GM06990 (cell line): ENCODE data around the gene PHETA1.

Experiments used
- DNase-seq: peaks from one replicate; pipeline ENCODE4 v3.0.0-alpha.2; 2011; ENCODE audit not compliant: insufficient read length; ENCODE audit errors: extremely low read depth
- H3K27me3 ChIP-seq: replicated peaks from 2 replicates; pipeline ENCODE4 v1.6.0; 2011; ENCODE audit warnings: low read length; ENCODE audit not compliant: control insufficient read depth, insufficient read depth
- H3K36me3 ChIP-seq: 2 replicates; pipeline ENCODE4 v1.5.1; 2011; ENCODE audit warnings: low read length; ENCODE audit not compliant: control insufficient read depth, insufficient read depth
- H3K4me3 ChIP-seq: replicated peaks from 2 replicates; pipeline ENCODE4 v1.5.1; 2011; ENCODE audit warnings: low read depth, mild to moderate bottlenecking, control low read depth, low read length
- TF ChIP-seq, protein P1 (sequence below): IDR thresholded peaks from 2 replicates; pipeline ENCODE4 v1.5.1; 2011; ENCODE audit warnings: low read length, control low read depth, mild to moderate bottlenecking, inconsistent platforms; ENCODE audit not compliant: insufficient read depth, poor library complexity, severe bottlenecking

The PHETA1 gene

DNA sequence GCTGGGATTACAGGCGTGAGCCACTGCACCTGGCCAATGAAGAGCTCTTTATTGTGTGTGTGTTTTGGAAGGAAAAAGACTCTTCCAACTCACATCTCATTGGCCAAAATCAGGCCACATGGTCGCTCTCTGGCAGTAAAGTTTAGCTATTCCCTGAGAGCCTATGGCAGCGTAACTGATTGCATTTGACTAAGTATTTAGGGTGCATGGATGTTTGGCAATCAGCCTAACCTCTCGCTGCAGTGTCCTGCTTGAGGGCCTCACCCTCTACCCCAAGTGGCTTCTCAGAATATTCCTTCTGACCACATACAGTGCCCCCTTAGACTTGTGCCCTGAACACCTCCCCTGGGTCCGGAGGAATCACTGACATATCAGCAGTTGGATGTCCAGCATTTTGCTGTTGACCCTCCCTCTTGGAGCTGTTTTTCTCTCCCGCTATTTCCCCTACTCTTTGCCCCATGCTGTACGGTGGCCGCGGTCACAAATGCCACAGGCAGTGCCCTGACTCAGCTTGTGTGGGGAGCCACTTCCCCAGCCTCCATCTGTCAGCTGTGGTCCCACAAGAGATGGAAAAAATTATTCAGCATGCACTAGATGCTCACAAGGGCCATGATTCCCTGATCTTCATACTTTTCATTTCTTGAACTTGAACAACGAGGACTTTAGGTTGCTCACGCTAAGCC, 9.5 kb downstream of the PHETA1 start:
- TF ChIP-seq, protein P1, sequence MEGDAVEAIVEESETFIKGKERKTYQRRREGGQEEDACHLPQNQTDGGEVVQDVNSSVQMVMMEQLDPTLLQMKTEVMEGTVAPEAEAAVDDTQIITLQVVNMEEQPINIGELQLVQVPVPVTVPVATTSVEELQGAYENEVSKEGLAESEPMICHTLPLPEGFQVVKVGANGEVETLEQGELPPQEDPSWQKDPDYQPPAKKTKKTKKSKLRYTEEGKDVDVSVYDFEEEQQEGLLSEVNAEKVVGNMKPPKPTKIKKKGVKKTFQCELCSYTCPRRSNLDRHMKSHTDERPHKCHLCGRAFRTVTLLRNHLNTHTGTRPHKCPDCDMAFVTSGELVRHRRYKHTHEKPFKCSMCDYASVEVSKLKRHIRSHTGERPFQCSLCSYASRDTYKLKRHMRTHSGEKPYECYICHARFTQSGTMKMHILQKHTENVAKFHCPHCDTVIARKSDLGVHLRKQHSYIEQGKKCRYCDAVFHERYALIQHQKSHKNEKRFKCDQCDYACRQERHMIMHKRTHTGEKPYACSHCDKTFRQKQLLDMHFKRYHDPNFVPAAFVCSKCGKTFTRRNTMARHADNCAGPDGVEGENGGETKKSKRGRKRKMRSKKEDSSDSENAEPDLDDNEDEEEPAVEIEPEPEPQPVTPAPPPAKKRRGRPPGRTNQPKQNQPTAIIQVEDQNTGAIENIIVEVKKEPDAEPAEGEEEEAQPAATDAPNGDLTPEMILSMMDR = no peak
- Histone ChIP-seq H3K4me3 (no peak overlapping the region), H3K36me3 (no peaks in the 10 kb centered on the region), H3K27me3 (no peaks in the 10 kb centered on the region)
- no peak for DNase-seq

DNA sequence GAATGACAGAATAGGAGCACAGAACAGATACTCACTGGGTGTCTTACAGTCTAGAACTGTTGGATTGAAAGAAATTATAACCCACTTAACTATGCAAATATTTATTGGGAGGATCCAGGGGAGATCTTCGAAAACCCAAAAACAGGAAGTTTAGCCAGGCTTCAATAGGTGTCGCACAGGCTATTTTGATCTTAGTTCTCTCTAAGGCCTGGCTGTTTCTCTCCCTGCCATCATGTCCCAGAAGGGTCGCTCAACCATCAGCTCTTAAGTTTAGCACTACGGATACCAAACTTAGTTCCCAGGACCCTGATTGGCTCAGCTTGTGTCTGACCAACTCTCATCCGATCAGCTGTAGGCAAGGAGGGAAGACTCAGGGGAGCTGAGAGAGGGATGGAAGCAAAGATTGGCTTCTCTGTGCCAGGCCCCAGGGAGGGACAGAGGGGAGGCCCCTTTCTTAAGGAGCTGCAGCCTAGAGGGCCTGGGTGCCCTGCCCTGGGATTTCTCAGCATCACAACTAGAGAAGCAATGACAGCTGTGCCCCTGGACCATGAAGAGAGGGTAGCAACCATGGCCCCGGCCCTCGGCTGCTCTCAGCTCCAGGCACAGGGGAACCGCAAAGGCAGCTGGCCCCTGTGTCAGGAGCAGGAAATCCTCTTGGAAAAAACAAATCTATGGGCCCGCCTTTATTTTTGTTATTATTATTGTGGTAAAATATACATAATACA, 13.5 kb downstream of the PHETA1 start:
- Histone ChIP-seq H3K36me3 (no peaks in the 10 kb centered on the region), H3K27me3 (no peaks in the 10 kb centered on the region), H3K4me3 (no peak overlapping the region)
- no peak for DNase-seq
- TF ChIP-seq, protein P1 = no peak

DNA sequence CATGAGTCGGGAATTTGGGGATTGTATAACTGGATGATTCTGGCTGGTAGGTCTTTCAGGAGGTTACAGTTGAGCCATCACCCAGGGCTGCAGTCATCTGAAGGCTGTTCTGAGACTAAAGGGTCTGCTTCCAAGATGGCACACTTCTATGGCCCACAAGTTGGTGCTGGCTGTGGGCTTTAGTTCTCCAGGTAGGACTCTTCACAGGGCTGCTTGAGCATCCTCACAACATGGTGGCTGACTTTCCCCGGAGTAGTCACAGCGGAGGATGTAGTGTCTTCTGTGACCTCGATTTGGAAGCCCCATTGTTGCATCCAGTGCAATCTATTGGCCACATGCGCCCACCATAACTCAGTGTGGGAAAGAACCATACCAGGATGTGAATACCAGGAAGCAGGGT, 14.4 kb downstream of the PHETA1 start:
- TF ChIP-seq, protein P1 = no peak
- H3K27me3 ChIP-seq = no peaks in the 10 kb centered on the region

DNA sequence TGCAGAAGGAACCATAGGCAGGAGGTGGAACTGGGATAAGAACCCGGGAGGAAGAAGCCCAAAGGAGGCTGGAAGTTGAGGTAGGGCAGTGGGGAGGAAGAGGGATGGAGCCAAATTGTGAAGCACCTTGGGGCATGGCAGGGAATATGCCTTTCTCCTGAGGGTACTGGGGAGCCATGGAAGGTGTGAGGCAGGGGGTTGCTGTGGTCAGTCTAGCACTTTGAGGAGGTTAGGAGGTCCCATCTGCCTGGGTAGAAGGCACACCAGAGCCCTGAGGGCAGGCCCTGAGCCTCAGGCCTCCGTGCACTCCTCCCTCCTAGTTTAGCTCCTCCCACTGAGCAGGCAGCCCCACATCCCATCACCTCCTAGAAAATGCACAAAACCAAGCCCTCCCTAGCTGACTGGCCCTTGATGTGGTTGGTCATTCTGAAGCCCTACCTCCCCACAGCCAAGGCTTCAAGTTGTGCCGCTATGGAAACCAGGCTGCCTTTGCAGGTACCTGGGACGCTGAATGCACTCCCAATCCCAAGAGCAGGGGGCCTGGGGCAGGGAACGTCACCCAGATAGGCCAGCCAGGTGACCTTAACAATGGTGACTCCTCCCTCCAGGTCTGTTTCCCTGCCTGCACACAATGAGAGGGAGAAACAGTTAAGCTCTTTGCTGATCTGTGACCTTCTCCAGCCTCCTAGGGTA, 15.1 kb downstream of the PHETA1 start:
- TF ChIP-seq, protein P1 = no peak
- Histone ChIP-seq H3K36me3 (no peaks in the 10 kb centered on the region), H3K27me3 (no peaks in the 10 kb centered on the region), H3K4me3 (no peak overlapping the region)
- no peak for DNase-seq

More for the DNA sequence above, 14.4 kb downstream of the PHETA1 start:
- no peak for DNase-seq
- H3K4me3 ChIP-seq = no peak overlapping the region
- no peaks in the 10 kb centered on the region for H3K36me3 ChIP-seq

DNA sequence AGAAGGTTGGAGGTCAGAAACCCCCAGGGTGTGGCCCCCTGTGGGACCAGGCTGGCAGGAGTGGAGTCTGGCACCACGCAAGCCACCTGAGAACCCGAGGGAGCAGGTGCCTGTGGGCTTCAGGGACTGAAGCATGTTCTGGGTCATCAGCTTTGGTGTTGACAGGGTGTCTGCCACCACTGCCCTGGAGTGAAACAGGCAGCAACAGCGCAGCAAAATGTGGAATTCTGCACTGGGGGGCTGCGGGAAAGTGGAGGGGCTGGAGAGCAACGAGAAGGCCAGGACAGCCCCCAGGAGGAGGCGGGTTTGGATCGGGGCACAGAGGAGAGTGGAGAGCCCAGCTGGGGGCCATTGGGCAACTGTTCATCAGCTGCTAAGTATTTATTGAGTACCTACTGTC, 15.9 kb downstream of the PHETA1 start:
- H3K27me3 ChIP-seq = no peaks in the 10 kb centered on the region
- no peak for DNase-seq
- no peaks in the 10 kb centered on the region for H3K36me3 ChIP-seq
- TF ChIP-seq, protein P1 = no peak
- no peak overlapping the region for H3K4me3 ChIP-seq
